H1 (cell line): ENCODE results near the gene ECI2. TPM values are rescaled to one million over a fixed set of nuclear protein-coding genes. Genes with fewer than 3 reads are reported as not detected.

ENCODE experiments used
- CTCF ChIA-PET: fragments of 300-600 bp; sonication (Branson Sonifier 250); formaldehyde crosslinking; loops from one replicate; lab custom pipeline; 2021; ENCODE audit not compliant: partially characterized antibody; lab: Charles Lee
- POLR2A ChIA-PET: fragments of 300-600 bp; sonication (Branson Sonifier 250); formaldehyde crosslinking; loops from one replicate; lab custom pipeline; 2021; ENCODE audit warnings: inconsistent platforms; ENCODE audit not compliant: partially characterized antibody; lab: Charles Lee
- DNase-seq, 2 experiments: peaks; one replicate each; pipeline versions ENCODE4 v3.0.0 to v3.0.0-alpha.2; 2010 to 2022; ENCODE audit warnings: low spot score in 2 of 2, low read depth in 1 of 2, mixed read lengths in 1 of 2
- FAIRE-seq: peaks from 2 replicates; lab custom pipeline; 2011; peaks lifted over from hg19 to GRCh38; lab: Jason Lieb, UNC
- H2AFZ ChIP-seq: 2 replicates; pipeline ENCODE4 v1.8.1; 2012; ENCODE audit warnings: low read length, inconsistent platforms
- H2AK5ac ChIP-seq: 2 replicates; pipeline ENCODE4 v1.6.1; 2013; ENCODE audit warnings: low read depth, low read length
- H2BK120ac ChIP-seq: replicated peaks from 2 replicates; pipeline ENCODE3; 2013; ENCODE audit warnings: low read depth, low read length, inconsistent platforms
- H2BK12ac ChIP-seq: 2 replicates; pipeline ENCODE4 v1.6.1; 2013; ENCODE audit warnings: low read depth, low read length
- H2BK15ac ChIP-seq: 2 replicates; pipeline ENCODE4 v1.6.1; 2013; ENCODE audit warnings: low read length
- H2BK20ac ChIP-seq: 2 replicates; pipeline ENCODE4 v1.6.1; 2013; ENCODE audit warnings: low read length
- H2BK5ac ChIP-seq: 2 replicates; pipeline ENCODE4 v1.6.1; 2013; ENCODE audit warnings: low read depth, low read length
- H3K14ac ChIP-seq: 2 replicates; pipeline ENCODE4 v1.6.1; 2013; ENCODE audit warnings: inconsistent platforms; ENCODE audit not compliant: insufficient read length
- H3K18ac ChIP-seq: 2 replicates; pipeline ENCODE4 v1.6.1; 2013; ENCODE audit warnings: low read length; ENCODE audit errors: extremely low read depth
- H3K23ac ChIP-seq: 2 replicates; pipeline ENCODE4 v1.6.1; 2013; ENCODE audit warnings: inconsistent platforms; ENCODE audit not compliant: insufficient read length
- H3K23me2 ChIP-seq: 2 replicates; pipeline ENCODE4 v1.6.1; 2013; ENCODE audit warnings: low read depth, low read length
- H3K27ac ChIP-seq: 2 replicates; pipeline ENCODE4 v1.6.1; 2011; ENCODE audit warnings: low read depth, low read length, inconsistent platforms
- H3K27me3 ChIP-seq, 4 experiments: replicated peaks in 1 of 4; 1 replicate in 1 of 4; 2 replicates in 3 of 4; pipeline versions ENCODE4 v1.6.1 to v1.8.1; 2011 to 2013; ENCODE audit warnings: low read length in 3 of 4, mild to moderate bottlenecking in 3 of 4, inconsistent platforms in 2 of 4, mixed read lengths in 2 of 4, moderate library complexity in 1 of 4; ENCODE audit not compliant: control insufficient read depth in 3 of 4, insufficient read depth in 3 of 4; ENCODE audit errors: extremely low read depth in 1 of 4
- H3K36me3 ChIP-seq, 4 experiments: 2 replicates each; pipeline versions ENCODE4 v1.6.1 to v1.8.1; 2011 to 2013; ENCODE audit warnings: mild to moderate bottlenecking in 4 of 4, low read length in 3 of 4, moderate library complexity in 2 of 4, control low read depth in 1 of 4, inconsistent platforms in 1 of 4; ENCODE audit not compliant: insufficient read depth in 4 of 4, control insufficient read depth in 2 of 4
- H3K4ac ChIP-seq: replicated peaks from 2 replicates; pipeline ENCODE3; 2013; ENCODE audit warnings: low read length, low read depth, mixed read lengths, inconsistent platforms; ENCODE audit not compliant: insufficient read length
- H3K4me1 ChIP-seq, 4 experiments: replicated peaks in 1 of 4; 1 replicate in 1 of 4; 2 replicates in 3 of 4; pipeline versions ENCODE4 v1.6.1 to v1.8.1; 2011 to 2013; ENCODE audit warnings: low read length in 3 of 4, inconsistent platforms in 2 of 4, mixed read lengths in 1 of 4; ENCODE audit not compliant: insufficient read depth in 4 of 4, control insufficient read depth in 3 of 4
- H3K4me2 ChIP-seq, 2 experiments: 2 replicates each; pipeline versions ENCODE4 v1.6.1 to v1.8.1; 2011 to 2013; ENCODE audit warnings: low read depth in 2 of 2, low read length in 2 of 2, control low read depth in 1 of 2, inconsistent platforms in 1 of 2, mild to moderate bottlenecking in 1 of 2; ENCODE audit not compliant: insufficient read depth in 1 of 2
- H3K4me3 ChIP-seq, 4 experiments: fragments of 200-600, 300-600 bp in 1 of 4; sonication (generic), shearing (Covaris generic), sonication (Bioruptor Twin) in 1 of 4; 2 replicates each; pipeline versions ENCODE4 v1.5.1 to v1.8.1; 2011 to 2016; ENCODE audit warnings: low read length in 4 of 4, low read depth in 3 of 4, control low read depth in 2 of 4, inconsistent platforms in 2 of 4, mild to moderate bottlenecking in 2 of 4, mixed read lengths in 1 of 4, moderate library complexity in 1 of 4; ENCODE audit not compliant: insufficient read depth in 2 of 4; ENCODE audit errors: extremely low read depth in 1 of 4
- H3K56ac ChIP-seq: replicated peaks from 2 replicates; pipeline ENCODE3; 2013; ENCODE audit warnings: low read depth, mild to moderate bottlenecking, mixed read lengths, low read length, inconsistent platforms; ENCODE audit not compliant: insufficient read length
- H3K79me1 ChIP-seq: 2 replicates; pipeline ENCODE4 v1.6.1; 2013; ENCODE audit warnings: low read depth, low read length, control low read depth
- H3K79me2 ChIP-seq, 2 experiments: 2 replicates each; pipeline versions ENCODE4 v1.6.1 to v1.8.1; 2012 to 2013; ENCODE audit warnings: low read length in 2 of 2, mild to moderate bottlenecking in 2 of 2, inconsistent platforms in 1 of 2; ENCODE audit not compliant: insufficient read depth in 2 of 2, control insufficient read depth in 1 of 2
- H3K9ac ChIP-seq, 4 experiments: replicated peaks in 1 of 4; 1 replicate in 1 of 4; 2 replicates in 3 of 4; pipeline versions ENCODE4 v1.6.1 to v1.8.1; 2011 to 2013; ENCODE audit warnings: low read depth in 3 of 4, low read length in 3 of 4, control low read depth in 2 of 4, mild to moderate bottlenecking in 2 of 4, moderate library complexity in 2 of 4, inconsistent platforms in 1 of 4; ENCODE audit errors: extremely low read depth in 1 of 4
- H3K9me3 ChIP-seq, 2 experiments: 2 replicates each; pipeline versions ENCODE4 v1.6.1 to v1.8.1; 2012 to 2013; ENCODE audit warnings: mild to moderate bottlenecking in 2 of 2, moderate library complexity in 2 of 2, control low read depth in 1 of 2, inconsistent platforms in 1 of 2, low read depth in 1 of 2, low read length in 1 of 2, mixed read lengths in 1 of 2; ENCODE audit not compliant: insufficient read depth in 2 of 2
- H4K20me1 ChIP-seq, 2 experiments: replicated peaks in 1 of 2; 2 replicates each; pipeline versions ENCODE3 to v1.8.1; 2011 to 2013; ENCODE audit warnings: inconsistent platforms in 2 of 2, low read length in 2 of 2, mild to moderate bottlenecking in 1 of 2; ENCODE audit not compliant: insufficient read depth in 2 of 2, control insufficient read depth in 1 of 2
- H4K5ac ChIP-seq: 2 replicates; pipeline ENCODE4 v1.6.1; 2013; ENCODE audit warnings: low read length, low read depth, mixed read lengths, inconsistent platforms; ENCODE audit not compliant: insufficient read length
- H4K8ac ChIP-seq: 2 replicates; pipeline ENCODE4 v1.8.0; 2013; ENCODE audit warnings: mild to moderate bottlenecking, moderate library complexity, low read length, inconsistent platforms; ENCODE audit not compliant: insufficient read depth; ENCODE audit errors: extremely low read depth
- H4K91ac ChIP-seq: replicated peaks from 2 replicates; pipeline ENCODE3; 2013; ENCODE audit warnings: low read length, mixed read lengths, inconsistent platforms; ENCODE audit not compliant: insufficient read length
- CBX5 ChIP-seq: fragments of 300-800, 300-1000 bp; sonication (generic); IDR thresholded peaks from 2 replicates; pipeline ENCODE4 v1.7.1; 2016; ENCODE audit warnings: antibody characterized with exemption, low read length, low read depth
- CHD1 ChIP-seq: IDR thresholded peaks from 2 replicates; pipeline ENCODE4 v1.6.1; 2012; ENCODE audit warnings: low read depth, low read length, improper control_type of control experiment
- CTBP2 ChIP-seq: IDR thresholded peaks from 2 replicates; pipeline ENCODE4 v1.7.0; 2011; ENCODE audit warnings: borderline replicate concordance, mild to moderate bottlenecking, moderate library complexity, mixed read lengths, low read length; ENCODE audit not compliant: insufficient read depth, insufficient read length
- EGR1 ChIP-seq: IDR thresholded peaks from 2 replicates; pipeline ENCODE4 v1.6.1; 2011; ENCODE audit warnings: low read depth, low read length, borderline replicate concordance
- EP300 ChIP-seq, 2 experiments: IDR thresholded peaks; 1 replicate in 1 of 2; 2 replicates in 1 of 2; pipeline ENCODE4 v1.6.1; 2011 to 2012; ENCODE audit warnings: low read depth in 2 of 2, low read length in 2 of 2, mild to moderate bottlenecking in 2 of 2, borderline replicate concordance in 1 of 2, inconsistent platforms in 1 of 2, moderate library complexity in 1 of 2
- GTF2F1 ChIP-seq: IDR thresholded peaks from 2 replicates; pipeline ENCODE4 v1.6.1; 2012; ENCODE audit warnings: low read depth, low read length, improper control_type of control experiment, borderline replicate concordance
- HDAC6 ChIP-seq: IDR thresholded peaks from one replicate; pipeline ENCODE4 v1.7.1; 2012; ENCODE audit warnings: low read depth, mild to moderate bottlenecking, inconsistent platforms, low read length, moderate library complexity
- POLR2A ChIP-seq, 2 experiments: IDR thresholded peaks; 1 replicate in 1 of 2; 2 replicates in 1 of 2; pipeline ENCODE4 v1.6.1; 2011; ENCODE audit warnings: low read depth in 2 of 2, low read length in 2 of 2, mild to moderate bottlenecking in 2 of 2; ENCODE audit errors: control extremely low read depth in 1 of 2
- SIRT6 ChIP-seq: IDR thresholded peaks from one replicate; pipeline ENCODE4 v1.7.1; 2012; ENCODE audit warnings: low read length, inconsistent platforms
- SP1 ChIP-seq: IDR thresholded peaks from 2 replicates; pipeline ENCODE4 v1.6.1; 2011; ENCODE audit warnings: low read depth, low read length
- SP2 ChIP-seq: IDR thresholded peaks from 2 replicates; pipeline ENCODE4 v1.6.1; 2012; ENCODE audit warnings: mild to moderate bottlenecking, low read length, inconsistent platforms
- TAF1 ChIP-seq: IDR thresholded peaks from 2 replicates; pipeline ENCODE4 v1.6.1; 2011; ENCODE audit warnings: mild to moderate bottlenecking, low read depth, low read length
- whole genome bisulfite sequencing, 2 experiments: shearing (Covaris generic) in 1 of 2; methylation state at CpG; one replicate each; pipeline versions ENCODE4 v1.1.6 to v1.1.7; 2013 to 2015; ENCODE audit warnings: low lambda C conversion rate in 2 of 2, mixed read lengths in 2 of 2, inconsistent platforms in 1 of 2, low coverage in 1 of 2, missing lambda C conversion rate in 1 of 2; ENCODE audit not compliant: insufficient replicate concordance in 2 of 2, insufficient coverage in 1 of 2, insufficient read length in 1 of 2; ENCODE audit errors: extremely low coverage in 1 of 2, missing lambda C conversion rate in 1 of 2; 5-methylcytosine and 5-hydroxymethylcytosine counted together
- polyA plus RNA-seq, 7 experiments: library from polyadenylated mRNA; depleted of rRNA in 3 of 7; stranded (reverse) in 5 of 7; unstranded in 2 of 7; fragments of >200 nt in 5 of 7; fragments of 200-250 nt in 2 of 7; gene quantifications; 1 replicate in 5 of 7; 2 replicates in 1 of 7; 4 replicates in 1 of 7; pipeline versions ENCODE4 v1.2.1 to v1.2.3, GENCODE V29; 2011 to 2013; ENCODE audit warnings: missing spikeins in 2 of 7, mixed read lengths in 2 of 7
- total RNA-seq: library from RNA; stranded (reverse); fragmentation: NEBNext Ultra II Directional; extraction: Animal tissue kit (Norgen Biotek cat#: 25700); gene quantifications from 2 replicates; pipeline ENCODE4 v1.2.1, GENCODE V29; 2021

The ECI2 gene
- total and polyA plus RNA-seq, 2 of the 8 experiments (the other 6 are each of a cell fraction or from before 2014, with no cell fraction given), result 40.4 to 70.8 TPM

DNA sequence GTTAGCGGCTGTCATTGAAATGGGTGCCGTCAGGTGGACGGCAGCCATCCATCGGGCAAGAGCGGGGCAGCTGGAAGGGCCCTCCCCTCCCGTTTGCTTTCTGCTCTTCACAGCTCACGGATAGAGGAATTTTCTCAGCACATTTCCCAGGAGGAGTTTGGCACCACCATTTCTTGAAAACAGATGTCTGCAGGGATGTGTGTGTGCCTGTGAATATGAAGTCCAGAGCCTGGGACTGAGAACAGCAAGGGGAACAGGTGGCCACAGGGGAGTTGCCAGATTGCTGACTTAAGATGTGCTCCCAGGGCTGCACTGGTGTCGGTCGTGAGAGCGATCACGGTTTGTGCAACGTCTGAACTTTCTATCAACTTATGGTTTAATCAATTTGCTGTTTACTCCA, 22.1 kb upstream of the ECI2 start:
- H3K56ac ChIP-seq, result no peak overlapping the region
- H2AK5ac ChIP-seq, result no peak overlapping the region
- H3K9me3 ChIP-seq, result no peaks in the 10 kb centered on the region
- H3K9ac ChIP-seq, result no peak overlapping the region
- DNase-seq (no peak), FAIRE-seq (no peak)
- ChIA-PET CTCF (interaction anchor here (0.6 to 5.5 kb wide), 4 partner anchors 21 to 54 kb away, joined by 3 to 22 read pairs (median 5); partner anchors contain the start of gene ECI2), POLR2A (no interaction called here)
- no peaks in the 10 kb centered on the region; a peak in 1 of 8 replicates for H3K36me3 ChIP-seq
- H4K5ac ChIP-seq, result no peak overlapping the region
- H2BK20ac ChIP-seq, result no peak overlapping the region
- H3K79me1 ChIP-seq, result no peaks in the 10 kb centered on the region
- no peak overlapping the region for H3K4me3 ChIP-seq
- no peak overlapping the region for H3K27ac ChIP-seq
- no peak overlapping the region for H3K18ac ChIP-seq
- no peak overlapping the region for H3K14ac ChIP-seq
- no peak overlapping the region for H2BK15ac ChIP-seq
- no peak overlapping the region for H2BK120ac ChIP-seq
- no peaks in the 10 kb centered on the region for H4K20me1 ChIP-seq
- H4K8ac ChIP-seq, result no peak overlapping the region
- H3K79me2 ChIP-seq, result no peaks in the 10 kb centered on the region
- H2BK12ac ChIP-seq, result no peak overlapping the region
- H3K23me2 ChIP-seq, result no peaks in the 10 kb centered on the region
- no peak overlapping the region for H2BK5ac ChIP-seq
- 89% methylated on average over 12 of the region's 12 CpGs; no CpG with 5 or more reads in 1 of the 2 experiments for WGBS, 2 experiments
- H3K4me2 ChIP-seq, result no peak overlapping the region
- no peak overlapping the region for H3K23ac ChIP-seq
- no peaks in the 10 kb centered on the region for H3K4me1 ChIP-seq
- H4K91ac ChIP-seq, result no peak overlapping the region
- H2AFZ ChIP-seq, result no peak overlapping the region
- no peak overlapping the region for H3K4ac ChIP-seq
- H3K27me3 ChIP-seq, result no peaks in the 10 kb centered on the region
- TF ChIP-seq SP2 (no peak), CHD1 (no peak), EGR1 (no peak), GTF2F1 (no peak), HDAC6 (no peak), EP300 (IDR thresholded peaks at IDR 0.05; ENCODE audit: borderline replicate concordance in 1 of 2, low read depth in 2 of 2, low read length in 2 of 2) (no peak), CTBP2 (no peak), POLR2A (IDR thresholded peaks at IDR 0.05; ENCODE audit: control extremely low read depth in 1 of 2, low read depth in 2 of 2, low read length in 2 of 2) (no peak), SIRT6 (no peak), SP1 (no peak), CBX5 (no peak), TAF1 (no peak)
